ENCODE data around the gene SLC18A3.

DNA sequence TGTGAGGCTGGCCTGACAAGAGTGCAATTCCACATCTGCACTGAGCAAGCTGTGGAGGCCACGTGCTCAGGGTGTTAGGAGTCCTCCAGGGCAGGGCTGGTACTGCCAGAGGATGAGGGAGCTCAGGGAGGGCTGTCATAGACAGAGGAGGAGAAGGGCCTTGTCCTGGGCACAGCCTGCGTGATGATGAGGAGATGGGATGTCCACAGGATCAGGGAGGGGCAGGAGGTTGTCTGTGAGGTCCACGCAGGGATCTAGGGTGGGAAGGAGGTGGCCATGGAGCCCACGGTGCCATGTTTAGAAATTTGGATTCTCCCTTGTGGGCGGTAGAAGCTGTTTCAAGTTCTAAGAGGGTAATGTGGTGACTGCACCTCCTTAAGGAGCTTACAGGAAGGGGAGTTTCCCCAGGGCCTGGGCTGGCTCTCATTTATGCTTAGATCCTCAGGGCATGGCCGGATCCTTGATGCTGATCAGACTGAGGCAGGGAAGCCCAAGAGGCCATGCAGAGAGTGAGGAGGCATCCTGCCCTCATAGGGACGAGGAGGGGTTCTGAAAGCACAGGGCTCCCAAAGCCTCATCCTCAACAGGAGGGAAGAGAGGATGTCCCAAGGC, 34.0 kb downstream of the SLC18A3 start:
- TF ChIP-seq, protein P1, sequence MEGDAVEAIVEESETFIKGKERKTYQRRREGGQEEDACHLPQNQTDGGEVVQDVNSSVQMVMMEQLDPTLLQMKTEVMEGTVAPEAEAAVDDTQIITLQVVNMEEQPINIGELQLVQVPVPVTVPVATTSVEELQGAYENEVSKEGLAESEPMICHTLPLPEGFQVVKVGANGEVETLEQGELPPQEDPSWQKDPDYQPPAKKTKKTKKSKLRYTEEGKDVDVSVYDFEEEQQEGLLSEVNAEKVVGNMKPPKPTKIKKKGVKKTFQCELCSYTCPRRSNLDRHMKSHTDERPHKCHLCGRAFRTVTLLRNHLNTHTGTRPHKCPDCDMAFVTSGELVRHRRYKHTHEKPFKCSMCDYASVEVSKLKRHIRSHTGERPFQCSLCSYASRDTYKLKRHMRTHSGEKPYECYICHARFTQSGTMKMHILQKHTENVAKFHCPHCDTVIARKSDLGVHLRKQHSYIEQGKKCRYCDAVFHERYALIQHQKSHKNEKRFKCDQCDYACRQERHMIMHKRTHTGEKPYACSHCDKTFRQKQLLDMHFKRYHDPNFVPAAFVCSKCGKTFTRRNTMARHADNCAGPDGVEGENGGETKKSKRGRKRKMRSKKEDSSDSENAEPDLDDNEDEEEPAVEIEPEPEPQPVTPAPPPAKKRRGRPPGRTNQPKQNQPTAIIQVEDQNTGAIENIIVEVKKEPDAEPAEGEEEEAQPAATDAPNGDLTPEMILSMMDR (IDR thresholded peaks at IDR 0.05) = no peak
- TF ChIP-seq POLR2A (IDR thresholded peaks at IDR 0.05) = no peak

Data from tibial nerve (tissue), 3 donors.